HG02642 (cell line): ENCODE results near the gene SHLD1.

Experiments used
- ATAC-seq: cut with Tn5 transposase; IDR thresholded peaks from one replicate; pipeline ENCODE4 v1.9.1; 2021; ENCODE audit warnings: mild to moderate bottlenecking; ENCODE audit not compliant: unreplicated experiment, poor library complexity

Gene SHLD1

GRCh38 chr20:5842465-5842864, 92.3 kb downstream of the SHLD1 start:
- ATAC-seq, result no peak

GRCh38 chr20:5843054-5843592, 92.9 kb downstream of the SHLD1 start:
- peak; percentile 56 for ATAC-seq

DNA sequence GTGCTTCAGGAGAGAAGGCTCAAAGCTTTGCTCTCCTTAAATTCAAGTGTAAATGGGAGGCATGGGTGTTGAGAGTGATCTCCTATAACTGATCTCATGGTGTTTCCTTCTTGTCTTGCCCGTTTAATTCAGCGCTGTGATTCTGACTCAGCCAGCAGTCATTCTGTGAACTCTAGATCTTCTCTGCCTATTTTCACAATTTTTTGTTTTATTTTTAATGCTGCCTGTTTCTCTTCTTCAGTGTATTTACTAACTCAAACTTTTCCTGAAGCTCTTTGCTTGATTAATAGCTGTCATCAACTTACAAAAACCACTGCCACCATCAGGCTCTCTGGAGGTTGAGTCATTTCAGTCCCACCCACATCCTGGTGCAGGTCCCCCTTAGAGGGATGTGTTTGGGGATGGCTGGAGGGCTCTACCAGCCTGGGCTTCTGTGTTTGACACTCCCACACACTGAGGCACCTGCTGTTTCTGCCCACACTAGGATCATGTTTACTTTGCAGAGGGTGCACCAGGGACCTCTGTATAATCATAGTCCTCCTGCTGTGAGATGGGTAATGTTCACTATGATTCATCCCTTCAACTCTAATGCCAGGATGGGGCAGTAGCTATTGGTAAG, 94.0 kb downstream of the SHLD1 start:
- peak; percentile 84 for ATAC-seq

DNA sequence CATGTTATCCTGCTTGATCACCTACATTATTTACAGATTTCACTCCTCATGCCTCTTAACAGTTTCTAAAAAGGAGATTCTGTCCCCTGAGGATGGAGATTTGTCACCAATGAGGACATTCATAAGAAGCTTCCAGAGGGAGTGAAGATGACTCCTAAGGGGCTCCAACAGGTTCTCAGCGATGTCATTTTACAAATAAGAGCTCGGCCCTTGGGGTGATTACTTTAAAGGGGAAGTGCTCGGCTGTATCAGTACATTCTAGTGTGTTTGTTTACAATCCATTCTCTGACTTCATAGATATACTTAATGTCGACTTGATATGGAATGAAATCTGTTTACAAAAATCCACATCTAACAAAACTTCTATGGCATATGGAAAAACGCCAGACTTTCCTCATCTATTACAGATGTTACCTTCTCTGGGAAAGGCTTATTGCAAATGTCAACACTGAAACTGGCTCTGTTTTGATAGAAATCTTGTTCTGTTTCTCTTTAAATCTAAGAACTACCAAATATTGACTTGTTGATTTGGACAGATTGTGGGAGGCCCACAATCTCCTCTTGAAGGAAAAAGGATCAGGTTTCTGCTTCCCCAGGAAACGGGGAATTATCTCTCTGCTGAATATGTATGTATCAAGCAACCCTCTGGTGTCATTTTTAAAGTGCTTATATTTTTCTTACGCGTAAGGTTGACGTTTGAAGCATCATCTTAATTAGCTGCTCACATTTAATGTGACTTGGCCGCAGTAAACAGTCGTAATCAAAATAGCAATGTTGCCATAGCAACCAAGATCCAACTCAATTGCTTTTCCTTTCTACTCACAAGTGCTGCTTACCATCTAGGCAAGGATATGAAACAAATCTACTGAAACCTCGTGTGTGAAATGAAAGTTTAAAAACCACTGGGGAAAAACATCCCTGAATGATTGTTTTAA, 95.7 kb downstream of the SHLD1 start:
- no peak for ATAC-seq

- no peak for ATAC-seq
Measured at GRCh38 chr20:5848711-5849505, 98.7 kb downstream of the SHLD1 start.

GRCh38 chr20:5855939-5856338, 105.7 kb downstream of the SHLD1 start:
- no peak for ATAC-seq

DNA sequence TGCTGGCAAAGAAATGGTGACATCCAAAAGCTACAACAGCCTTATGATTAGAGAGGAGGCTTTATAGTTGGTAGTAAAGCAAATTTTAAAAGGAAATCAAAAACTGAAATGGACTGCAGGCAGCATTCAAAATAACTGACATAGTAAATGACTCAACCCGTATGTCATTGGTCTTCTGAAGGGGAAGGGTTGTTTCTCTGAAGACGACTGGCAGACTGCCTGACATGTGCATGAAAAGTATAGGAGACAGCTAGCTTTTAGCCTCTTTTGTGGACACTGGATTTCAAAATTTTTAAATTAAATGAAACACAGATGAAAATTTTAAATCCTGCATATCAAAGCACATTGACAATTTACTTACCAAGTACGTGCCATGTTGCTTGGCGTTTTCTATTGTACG, 109.4 kb downstream of the SHLD1 start:
- ATAC-seq, result no peak

DNA sequence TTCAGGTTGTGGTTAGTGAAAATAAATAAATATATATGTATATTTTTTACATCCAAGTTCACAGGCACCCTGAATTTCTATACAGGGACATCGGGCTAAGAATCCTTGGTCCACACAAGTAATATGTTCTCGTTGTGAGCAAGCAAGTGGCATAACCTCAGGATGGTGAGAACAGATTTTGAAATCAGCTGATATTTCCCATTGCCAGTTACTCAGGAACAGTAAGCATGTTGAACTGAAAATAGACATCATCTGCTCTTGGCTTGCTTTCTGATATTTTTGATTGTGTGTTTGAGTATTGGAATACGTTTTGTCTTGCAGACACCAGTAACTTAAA, 112.5 kb downstream of the SHLD1 start:
- ATAC-seq, result no peak

GRCh38 chr20:5863040-5863833, 113.0 kb downstream of the SHLD1 start:
- no peak for ATAC-seq

DNA sequence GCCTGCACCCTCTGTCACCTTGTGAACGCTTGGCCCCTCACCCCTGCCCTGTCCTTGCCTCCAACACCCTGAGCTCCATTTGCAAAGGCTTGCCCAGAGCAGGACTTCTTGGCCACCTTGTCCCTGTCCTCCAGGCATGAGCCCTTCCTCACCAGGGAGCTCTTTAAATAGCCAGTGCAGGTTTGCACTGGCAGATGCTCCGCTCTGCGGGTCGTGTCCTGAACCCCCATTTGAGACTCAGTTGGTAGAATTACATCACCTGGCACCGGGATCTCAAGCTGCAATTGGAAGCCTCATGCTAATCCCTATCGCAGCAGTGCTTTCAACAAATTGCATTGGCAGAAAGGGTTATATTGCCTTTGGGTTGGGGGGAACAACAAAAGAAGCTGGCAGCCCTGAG, 114.2 kb downstream of the SHLD1 start:
- no peak for ATAC-seq

GRCh38 chr20:5864873-5865587, 114.8 kb downstream of the SHLD1 start:
- ATAC-seq, result no peak

DNA sequence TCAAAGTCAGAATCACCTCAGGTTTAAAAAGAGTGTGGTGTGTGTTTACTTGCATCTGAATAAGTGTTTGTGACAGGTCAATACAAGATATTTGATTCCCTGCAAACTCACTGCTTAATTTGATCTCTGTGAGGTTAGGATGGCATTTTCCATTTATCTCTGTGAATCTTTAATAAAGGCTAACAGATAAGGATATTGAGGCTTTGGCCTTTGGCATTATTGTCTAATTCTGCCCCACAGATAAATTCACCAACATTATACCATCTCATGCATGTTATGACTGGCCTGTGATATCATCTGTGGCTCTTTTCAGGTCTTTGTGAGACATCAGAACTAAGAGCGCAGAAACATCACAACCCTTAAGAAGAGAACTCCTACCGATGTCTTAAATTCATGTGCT, 115.4 kb downstream of the SHLD1 start:
- ATAC-seq, result no peak

DNA sequence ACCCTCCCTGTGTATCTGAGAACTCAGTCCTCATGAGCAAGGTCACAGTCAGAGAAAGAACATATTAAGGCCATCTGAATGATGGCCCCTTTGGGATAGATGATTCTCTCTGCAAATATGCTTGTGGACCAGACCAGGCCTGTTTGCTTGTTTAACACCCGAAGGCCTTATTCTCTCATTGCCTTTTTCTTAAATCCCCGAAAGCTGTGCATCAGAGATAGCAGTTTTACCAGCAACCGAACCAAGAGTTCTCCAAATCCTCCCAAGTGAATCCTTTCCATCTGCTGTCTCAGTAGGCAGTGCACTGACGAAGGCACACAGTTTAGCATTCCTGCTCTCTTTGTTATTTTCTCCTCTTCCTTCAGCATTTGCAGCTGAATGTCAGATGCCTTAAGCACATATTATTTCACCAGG, 120.4 kb downstream of the SHLD1 start:
- ATAC-seq, result no peak

- ATAC-seq, result no peak
Measured at GRCh38 chr20:5871459-5872410, 121.5 kb downstream of the SHLD1 start.

- no peak for ATAC-seq
Measured at GRCh38 chr20:5877128-5877527, 126.9 kb downstream of the SHLD1 start.

GRCh38 chr20:5880326-5880725, 130.1 kb downstream of the SHLD1 start:
- no peak for ATAC-seq

DNA sequence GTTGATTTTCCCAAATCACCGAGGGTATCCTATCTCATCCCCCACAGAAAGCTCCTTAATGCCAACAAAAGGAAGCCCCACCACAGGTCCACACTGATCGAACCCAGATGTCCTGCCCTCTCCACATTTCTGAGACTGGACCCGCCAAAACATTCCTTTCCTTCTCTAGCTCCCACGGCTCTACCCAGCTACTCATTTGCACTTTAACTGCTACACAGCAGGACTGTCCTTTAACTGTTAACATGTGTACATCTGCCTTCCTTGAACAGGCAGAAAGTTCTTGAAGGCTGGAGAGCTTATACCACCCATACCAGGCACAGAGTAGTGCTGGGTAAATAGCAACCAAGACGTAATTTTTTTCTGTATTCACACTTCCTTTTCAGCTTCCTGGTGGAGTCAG, 131.5 kb downstream of the SHLD1 start:
- ATAC-seq, result no peak

- no peak for ATAC-seq
Measured at GRCh38 chr20:5882166-5882565, 132.0 kb downstream of the SHLD1 start.
